Loucy (cell line): Measurements from ENCODE around the gene DLGAP1.
A peak's percentile ranks its signal among the peaks of the same experiment; 100 is the strongest.

Experiments
- H2AFZ ChIP-seq: fragments of 200-600 bp; sonication (generic); 2 replicates; pipeline ENCODE4 v1.6.0; 2016; ENCODE audit warnings: antibody characterized with exemption, mild to moderate bottlenecking, low read length, moderate library complexity
- H3F3A ChIP-seq: fragments of 200-600 bp; 2 replicates; pipeline ENCODE4 v1.6.0; 2016; ENCODE audit warnings: antibody characterized with exemption, low read depth, mild to moderate bottlenecking
- H3K27me3 ChIP-seq: fragments of 200-600 bp; sonication (generic); 2 replicates; pipeline ENCODE4 v1.6.1; 2014; ENCODE audit warnings: low read length, mild to moderate bottlenecking; ENCODE audit not compliant: insufficient read depth, poor library complexity, severe bottlenecking
- H3K36me3 ChIP-seq: fragments of 200-600 bp; sonication (generic); 2 replicates; pipeline ENCODE4 v1.6.1; 2016; ENCODE audit warnings: low read length; ENCODE audit not compliant: insufficient read depth
- H3K4me1 ChIP-seq: fragments of 200-600 bp; sonication (generic); 2 replicates; pipeline ENCODE4 v1.5.1; 2014; ENCODE audit warnings: low read length, mild to moderate bottlenecking; ENCODE audit not compliant: insufficient read depth, poor library complexity, severe bottlenecking
- H3K4me2 ChIP-seq: fragments of 200-600 bp; sonication (generic); 2 replicates; pipeline ENCODE4 v1.6.0; 2014; ENCODE audit warnings: antibody characterized with exemption, low read length, low read depth, mild to moderate bottlenecking; ENCODE audit not compliant: poor library complexity, severe bottlenecking
- H3K4me3 ChIP-seq: fragments of 200-600 bp; sonication (generic); 2 replicates; pipeline ENCODE4 v1.5.1; 2014; ENCODE audit warnings: low read length, mild to moderate bottlenecking, mixed read lengths; ENCODE audit not compliant: poor library complexity, severe bottlenecking
- H3K79me2 ChIP-seq: fragments of 200-600 bp; sonication (generic); 2 replicates; pipeline ENCODE4 v1.6.1; 2014; ENCODE audit warnings: low read length; ENCODE audit not compliant: insufficient read depth
- H3K9ac ChIP-seq: fragments of 200-600 bp; sonication (generic); 2 replicates; pipeline ENCODE4 v1.6.0; 2014; ENCODE audit warnings: mild to moderate bottlenecking, low read depth, low read length, moderate library complexity; ENCODE audit not compliant: poor library complexity, severe bottlenecking
- H3K9me2 ChIP-seq: fragments of 200-600 bp; sonication (generic); replicated peaks from 2 replicates; pipeline ENCODE4 v1.6.1; 2016; ENCODE audit warnings: low read depth, low read length, mixed read lengths
- H3K9me3 ChIP-seq: fragments of 200-600 bp; sonication (generic); 2 replicates; pipeline ENCODE4 v1.6.1; 2014; ENCODE audit warnings: mild to moderate bottlenecking, antibody characterized with exemption, low read length, low read depth; ENCODE audit not compliant: insufficient read depth
- H4K20me1 ChIP-seq: fragments of 200-600 bp; sonication (generic); 2 replicates; pipeline ENCODE4 v1.6.0; 2014; ENCODE audit warnings: antibody characterized with exemption, low read length, mild to moderate bottlenecking; ENCODE audit not compliant: insufficient read depth, poor library complexity, severe bottlenecking
- CTCF ChIP-seq: fragments of 200-600 bp; sonication (generic); conservative IDR thresholded peaks from 2 replicates; pipeline ENCODE4 v1.5.1; 2014; ENCODE audit warnings: mild to moderate bottlenecking, antibody characterized with exemption, low read length
- EZH2phosphoT487 ChIP-seq: fragments of 200-600 bp; IDR thresholded peaks from 2 replicates; pipeline ENCODE4 v1.6.1; 2018; ENCODE audit warnings: antibody characterized with exemption, mild to moderate bottlenecking, moderate library complexity, borderline replicate concordance

Gene DLGAP1

GRCh38 chr18:3717376-3718025 lies 737.6 kb downstream of the DLGAP1 start:
- H3K9me3 ChIP-seq: no peaks in the 10 kb centered on the region
- no peak overlapping the region for H3K4me2 ChIP-seq
- H2AFZ ChIP-seq: no peak overlapping the region
- H3K9ac ChIP-seq: no peak overlapping the region
- H3K4me3 ChIP-seq: no peak overlapping the region
- H3K36me3 ChIP-seq: no peaks in the 10 kb centered on the region
- no peaks in the 10 kb centered on the region for H3K9me2 ChIP-seq
- no peaks in the 10 kb centered on the region for H3F3A ChIP-seq
- no peaks in the 10 kb centered on the region for H3K79me2 ChIP-seq
- no peaks in the 10 kb centered on the region for H3K27me3 ChIP-seq
- no peak for TF ChIP-seq CTCF
- no peak for TF ChIP-seq EZH2phosphoT487
- no peaks in the 10 kb centered on the region for H4K20me1 ChIP-seq
- no peaks in the 10 kb centered on the region for H3K4me1 ChIP-seq

GRCh38 chr18:3716116-3716660 lies 738.9 kb downstream of the DLGAP1 start:
- no peak overlapping the region for H2AFZ ChIP-seq
- H3K27me3 ChIP-seq: no peaks in the 10 kb centered on the region
- TF ChIP-seq EZH2phosphoT487: no peak
- H3K36me3 ChIP-seq: no peaks in the 10 kb centered on the region
- no peaks in the 10 kb centered on the region for H4K20me1 ChIP-seq
- no peak overlapping the region for H3K4me3 ChIP-seq
- no peaks in the 10 kb centered on the region for H3K9me3 ChIP-seq
- no peaks in the 10 kb centered on the region for H3F3A ChIP-seq
- no peaks in the 10 kb centered on the region for H3K4me1 ChIP-seq
- no peak overlapping the region for H3K4me2 ChIP-seq
- no peaks in the 10 kb centered on the region for H3K79me2 ChIP-seq
- no peak overlapping the region for H3K9ac ChIP-seq
- H3K9me2 ChIP-seq: no peaks in the 10 kb centered on the region

GRCh38 chr18:3715231-3716080 lies 739.7 kb downstream of the DLGAP1 start:
- no peak for TF ChIP-seq CTCF
- no peak for TF ChIP-seq EZH2phosphoT487
- Histone ChIP-seq H3K4me2 (peak overlapping the region; percentile 9), H3K9ac (no peak overlapping the region), H3K36me3 (no peaks in the 10 kb centered on the region), H3K79me2 (no peaks in the 10 kb centered on the region), H2AFZ (0 out of 2 replicates have a peak overlapping the region, but pooled peaks have one; percentile 18), H3K9me3 (no peaks in the 10 kb centered on the region), H3K4me1 (no peaks in the 10 kb centered on the region), H3K27me3 (no peaks in the 10 kb centered on the region), H3K9me2 (no peaks in the 10 kb centered on the region), H3K4me3 (no peak overlapping the region), H3F3A (no peaks in the 10 kb centered on the region), H4K20me1 (no peaks in the 10 kb centered on the region)
